ENCODE results near the gene PCDHGA1. TPM values are rescaled to one million over a fixed set of nuclear protein-coding genes. Genes with fewer than 3 reads are reported as not detected.

PCDHGA1 gene
- total RNA-seq, 1 experiment from 2014 or later = 0.04 TPM

GRCh38 chr5:141490271-141490670 lies 160.0 kb downstream of the PCDHGA1 start:
- Histone ChIP-seq H3K9me3 (ENCODE audit: low read length) (no peaks in the 10 kb centered on the region), H3K4me2 (ENCODE audit: low read length) (no peak overlapping the region), H4K20me1 (ENCODE audit: low read length) (no peaks in the 10 kb centered on the region), H3K27me3 (ENCODE audit: low read length) (no peaks in the 10 kb centered on the region), H3F3A (ENCODE audit: low read length, unreplicated experiment) (no peaks in the 10 kb centered on the region), H2AFZ (ENCODE audit: low read length) (no peak overlapping the region), H3K36me3 (ENCODE audit: low read depth, low read length) (no peaks in the 10 kb centered on the region), H3K9ac (ENCODE audit: low read length) (no peak overlapping the region), H3K27ac (ENCODE audit: low read length) (no peak overlapping the region), H3K4me3 (ENCODE audit: low read length) (no peak overlapping the region), H3K9me2 (replicated peaks; ENCODE audit: low read length) (no peaks in the 10 kb centered on the region), H3K4me1 (ENCODE audit: insufficient read depth, low read length) (peaks cover 15% of the 10 kb centered on the region; the same call in 1 of the 2 replicates), H3K79me2 (ENCODE audit: low read length) (no peaks in the 10 kb centered on the region)
- intact Hi-C loops (cut with micrococcal nuclease) = no loop called here
- ChIA-PET POLR2A (ENCODE audit: unreplicated experiment) (no interaction called here), CTCF (no interaction called here)
- TF ChIP-seq EZH2phosphoT487 (IDR thresholded peaks at IDR 0.05; ENCODE audit: borderline replicate concordance, low read length) (no peak), CTCF (conservative IDR thresholded peaks at IDR 0.05; ENCODE audit: low read depth, low read length) (no peak), EZH2 (IDR thresholded peaks at IDR 0.05; ENCODE audit: low read length, unreplicated experiment) (no peak)
- ATAC-seq (no peak), DNase-seq (no peak)
- no TSS peak for BruUV-seq (replicated peaks)

- no peaks in the 10 kb centered on the region for H4K20me1 ChIP-seq (ENCODE audit: low read length)
Observed at GRCh38 chr5:141490771-141491170, 160.5 kb downstream of the PCDHGA1 start.

More at GRCh38 chr5:141490771-141491170, 160.5 kb downstream of the PCDHGA1 start:
- Histone ChIP-seq H3K9ac (ENCODE audit: low read length) (no peak overlapping the region), H3K27me3 (ENCODE audit: low read length) (no peaks in the 10 kb centered on the region), H3K4me1 (ENCODE audit: insufficient read depth, low read length) (peaks cover 15% of the 10 kb centered on the region; the same call in 1 of the 2 replicates), H3K4me3 (ENCODE audit: low read length) (no peak overlapping the region), H3F3A (ENCODE audit: low read length, unreplicated experiment) (no peaks in the 10 kb centered on the region), H2AFZ (ENCODE audit: low read length) (no peak overlapping the region), H3K79me2 (ENCODE audit: low read length) (no peaks in the 10 kb centered on the region), H3K4me2 (ENCODE audit: low read length) (no peak overlapping the region), H3K36me3 (ENCODE audit: low read depth, low read length) (no peaks in the 10 kb centered on the region), H3K9me3 (ENCODE audit: low read length) (no peaks in the 10 kb centered on the region), H3K27ac (ENCODE audit: low read length) (no peak overlapping the region), H3K9me2 (replicated peaks; ENCODE audit: low read length) (no peaks in the 10 kb centered on the region)
- CTCF ChIA-PET = no interaction called here
- BruUV-seq (replicated peaks) = no TSS peak
- POLR2A ChIA-PET (ENCODE audit: unreplicated experiment) = no interaction called here
- DNase-seq = no peak
- ATAC-seq = no peak
- intact Hi-C loops (cut with micrococcal nuclease) = no loop called here
- TF ChIP-seq CTCF (conservative IDR thresholded peaks at IDR 0.05; ENCODE audit: low read depth, low read length) = no peak
- TF ChIP-seq EZH2phosphoT487 (IDR thresholded peaks at IDR 0.05; ENCODE audit: borderline replicate concordance, low read length) = no peak
- TF ChIP-seq EZH2 (IDR thresholded peaks at IDR 0.05; ENCODE audit: low read length, unreplicated experiment) = no peak
